DND-41 (cell line): ENCODE measurements around the gene MMP2.

Experiments
- ATAC-seq: fragments of 200-7000 bp; cut with Tn5 transposase; 3 replicates; pipeline ENCODE4 v1.9.1; 2021; ENCODE audit warnings: low read depth; ENCODE audit not compliant: insufficient read depth
- DNase-seq: peaks from one replicate; pipeline ENCODE4 v3.0.0-alpha.2; 2020
- H2AFZ ChIP-seq: 2 replicates; pipeline ENCODE4 v1.6.0; 2012; ENCODE audit warnings: low read depth, low read length
- H3K27ac ChIP-seq: 2 replicates; pipeline ENCODE4 v1.5.1; 2012; ENCODE audit warnings: low read length, inconsistent platforms
- H3K27me3 ChIP-seq: fragments of 200-600 bp; sonication (generic); 2 replicates; pipeline ENCODE4 v1.6.0; 2012; ENCODE audit warnings: low read length, mild to moderate bottlenecking, inconsistent platforms; ENCODE audit not compliant: insufficient read depth, poor library complexity
- H3K36me3 ChIP-seq: 2 replicates; pipeline ENCODE4 v1.5.1; 2012; ENCODE audit warnings: low read length, inconsistent platforms; ENCODE audit not compliant: insufficient read depth
- H3K4me1 ChIP-seq: 2 replicates; pipeline ENCODE4 v1.5.1; 2012; ENCODE audit warnings: mild to moderate bottlenecking, low read length; ENCODE audit not compliant: insufficient read depth
- H3K4me2 ChIP-seq: 2 replicates; pipeline ENCODE4 v1.6.0; 2012; ENCODE audit warnings: mild to moderate bottlenecking, moderate library complexity, low read length, inconsistent platforms; ENCODE audit not compliant: insufficient read depth
- H3K4me3 ChIP-seq, 2 experiments: fragments of 200-600 bp in 1 of 2; shearing (Covaris generic) in 1 of 2; 2 replicates each; pipeline ENCODE4 v1.5.1; 2012 to 2016; ENCODE audit warnings: inconsistent platforms in 2 of 2, low read length in 2 of 2, mild to moderate bottlenecking in 2 of 2, low read depth in 1 of 2, moderate library complexity in 1 of 2
- H3K79me2 ChIP-seq: 2 replicates; pipeline ENCODE4 v1.6.0; 2012; ENCODE audit warnings: low read length, inconsistent platforms; ENCODE audit not compliant: insufficient read depth
- H3K9ac ChIP-seq: 2 replicates; pipeline ENCODE4 v1.6.0; 2012; ENCODE audit warnings: low read depth, mild to moderate bottlenecking, inconsistent platforms, low read length, moderate library complexity
- H3K9me3 ChIP-seq: 2 replicates; pipeline ENCODE4 v1.5.1; 2012; ENCODE audit warnings: low read length, moderate library complexity, mild to moderate bottlenecking, inconsistent platforms; ENCODE audit not compliant: insufficient read depth, severe bottlenecking
- H4K20me1 ChIP-seq: 2 replicates; pipeline ENCODE4 v1.6.0; 2012; ENCODE audit warnings: low read length; ENCODE audit not compliant: insufficient read depth
- EZH2 ChIP-seq: IDR thresholded peaks from 3 replicates; pipeline ENCODE4 v1.6.1; 2012; ENCODE audit warnings: borderline replicate concordance, low read depth, mild to moderate bottlenecking, moderate library complexity, low read length, inconsistent platforms; ENCODE audit not compliant: severe bottlenecking
- TF ChIP-seq, protein P1 (sequence below): IDR thresholded peaks from 2 replicates; pipeline ENCODE4 v1.5.1; 2012; ENCODE audit warnings: borderline replicate concordance, low read length, moderate library complexity, mild to moderate bottlenecking; ENCODE audit not compliant: poor library complexity, severe bottlenecking; ENCODE audit errors: extremely low read depth

Gene MMP2

DNA sequence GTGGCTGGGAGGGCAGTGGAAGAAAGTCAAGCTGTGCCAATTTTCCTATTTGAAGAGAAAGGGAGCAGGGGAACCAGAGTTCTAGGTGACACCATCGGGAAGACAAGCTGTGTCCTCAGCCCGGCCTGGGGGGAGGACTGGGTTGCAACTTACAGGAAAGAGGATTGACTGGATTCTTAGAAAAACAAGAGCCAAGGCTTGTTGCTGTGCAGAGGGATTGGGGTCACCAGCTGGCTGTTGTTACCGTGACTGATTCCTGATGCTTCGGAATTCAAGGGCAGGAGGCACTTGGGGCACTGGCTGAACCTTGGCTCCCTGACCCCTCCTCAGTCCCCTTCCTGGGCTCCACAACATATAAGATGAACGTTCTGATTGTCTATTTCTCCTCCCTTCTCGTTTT is 16.8 kb upstream of the MMP2 start:
- no peak overlapping the region for H3K4me2 ChIP-seq
- no peaks in the 10 kb centered on the region for H4K20me1 ChIP-seq
- no peak overlapping the region for H2AFZ ChIP-seq
- no peaks in the 10 kb centered on the region for H3K27me3 ChIP-seq
- no peak overlapping the region for H3K9ac ChIP-seq
- ATAC-seq, result no peak
- no peak overlapping the region for H3K4me3 ChIP-seq
- no peak for DNase-seq
- no peaks in the 10 kb centered on the region for H3K79me2 ChIP-seq
- H3K4me1 ChIP-seq, result no peaks in the 10 kb centered on the region
- TF ChIP-seq, protein P1, sequence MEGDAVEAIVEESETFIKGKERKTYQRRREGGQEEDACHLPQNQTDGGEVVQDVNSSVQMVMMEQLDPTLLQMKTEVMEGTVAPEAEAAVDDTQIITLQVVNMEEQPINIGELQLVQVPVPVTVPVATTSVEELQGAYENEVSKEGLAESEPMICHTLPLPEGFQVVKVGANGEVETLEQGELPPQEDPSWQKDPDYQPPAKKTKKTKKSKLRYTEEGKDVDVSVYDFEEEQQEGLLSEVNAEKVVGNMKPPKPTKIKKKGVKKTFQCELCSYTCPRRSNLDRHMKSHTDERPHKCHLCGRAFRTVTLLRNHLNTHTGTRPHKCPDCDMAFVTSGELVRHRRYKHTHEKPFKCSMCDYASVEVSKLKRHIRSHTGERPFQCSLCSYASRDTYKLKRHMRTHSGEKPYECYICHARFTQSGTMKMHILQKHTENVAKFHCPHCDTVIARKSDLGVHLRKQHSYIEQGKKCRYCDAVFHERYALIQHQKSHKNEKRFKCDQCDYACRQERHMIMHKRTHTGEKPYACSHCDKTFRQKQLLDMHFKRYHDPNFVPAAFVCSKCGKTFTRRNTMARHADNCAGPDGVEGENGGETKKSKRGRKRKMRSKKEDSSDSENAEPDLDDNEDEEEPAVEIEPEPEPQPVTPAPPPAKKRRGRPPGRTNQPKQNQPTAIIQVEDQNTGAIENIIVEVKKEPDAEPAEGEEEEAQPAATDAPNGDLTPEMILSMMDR, result no peak
- no peak for TF ChIP-seq EZH2
- no peak overlapping the region for H3K27ac ChIP-seq
- no peaks in the 10 kb centered on the region for H3K9me3 ChIP-seq
- no peaks in the 10 kb centered on the region for H3K36me3 ChIP-seq

DNA sequence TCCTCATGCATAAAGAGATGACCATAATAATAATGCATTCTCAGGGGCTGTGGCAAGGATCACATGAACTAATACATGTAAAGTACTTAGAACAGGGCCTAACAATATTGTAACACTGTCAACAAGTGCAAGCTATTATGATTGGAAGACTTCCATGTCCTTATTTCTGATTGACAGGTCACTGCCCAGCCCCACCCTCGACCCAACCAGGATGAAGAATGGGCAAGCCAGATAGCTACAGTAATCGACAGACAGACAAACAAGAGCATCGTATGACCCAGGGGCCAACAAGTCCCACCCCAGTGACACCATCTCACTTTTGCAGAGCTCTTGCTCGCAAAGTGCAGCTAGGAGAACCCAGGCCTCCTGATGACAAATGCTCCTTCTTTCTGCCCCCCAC is 14.6 kb upstream of the MMP2 start:
- DNase-seq (no peak), ATAC-seq (no peak)
- Histone ChIP-seq H3K27me3 (no peaks in the 10 kb centered on the region), H2AFZ (no peak overlapping the region), H3K9me3 (no peaks in the 10 kb centered on the region), H3K36me3 (no peaks in the 10 kb centered on the region), H3K27ac (no peak overlapping the region), H3K4me1 (no peaks in the 10 kb centered on the region), H3K4me3 (no peak overlapping the region), H3K9ac (no peak overlapping the region), H3K79me2 (no peaks in the 10 kb centered on the region), H4K20me1 (no peaks in the 10 kb centered on the region), H3K4me2 (no peak overlapping the region)
- TF ChIP-seq, protein P1, result no peak
- no peak for TF ChIP-seq EZH2

DNA sequence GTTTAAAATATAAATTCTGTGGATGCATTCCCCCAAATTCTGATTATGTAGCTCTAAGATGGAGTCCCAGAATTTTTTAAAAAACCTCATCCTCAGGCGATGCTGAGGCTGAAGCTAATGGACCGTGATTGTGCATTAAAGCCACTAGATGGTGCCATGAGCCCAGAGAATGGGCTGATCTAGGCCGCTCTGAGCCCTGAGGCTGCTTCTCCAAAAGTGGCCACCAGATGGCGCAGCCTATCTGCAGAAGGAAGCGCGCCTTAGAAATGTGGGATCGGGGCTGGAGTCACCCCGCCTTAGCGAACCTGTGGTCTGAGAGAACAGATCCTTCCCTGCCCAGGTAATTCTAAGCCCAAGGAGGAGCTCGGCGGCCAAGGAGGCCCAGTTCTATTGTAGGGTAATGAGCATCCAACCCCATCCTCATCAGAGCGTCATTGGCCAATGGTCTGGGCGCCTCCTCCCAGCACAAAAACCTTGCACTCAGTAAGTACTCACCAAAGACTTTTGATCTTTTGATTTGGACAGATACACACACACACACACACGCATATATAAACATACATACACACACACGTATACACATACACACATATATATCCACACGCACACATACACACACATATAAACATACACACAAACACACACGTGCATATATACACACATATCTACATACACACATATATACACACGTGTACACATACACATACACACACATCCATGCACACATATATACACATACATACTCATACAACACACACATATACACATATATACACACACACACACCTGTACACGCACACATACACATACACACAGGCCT is 13.7 kb upstream of the MMP2 start:
- no peak overlapping the region for H3K27ac ChIP-seq
- no peak for TF ChIP-seq EZH2
- TF ChIP-seq, protein P1, result peak; percentile 99
- no peaks in the 10 kb centered on the region for H3K27me3 ChIP-seq
- ATAC-seq, result peak; percentile 99
- H3K4me1 ChIP-seq, result no peaks in the 10 kb centered on the region
- H3K9me3 ChIP-seq, result no peaks in the 10 kb centered on the region
- H3K4me2 ChIP-seq, result no peak overlapping the region
- no peak overlapping the region for H3K4me3 ChIP-seq
- H2AFZ ChIP-seq, result no peak overlapping the region
- no peaks in the 10 kb centered on the region for H3K79me2 ChIP-seq
- no peaks in the 10 kb centered on the region for H3K36me3 ChIP-seq
- no peaks in the 10 kb centered on the region for H4K20me1 ChIP-seq
- H3K9ac ChIP-seq, result no peak overlapping the region
- DNase-seq, result peak; percentile 82
